IPS-NIHi11 (cell line): Measurements from ENCODE around the gene AFTPH.

Experiments used
- DNase-seq: peaks from one replicate; pipeline ENCODE4 v3.0.0; 2012; ENCODE audit warnings: mixed read lengths, low spot score

AFTPH gene

DNA sequence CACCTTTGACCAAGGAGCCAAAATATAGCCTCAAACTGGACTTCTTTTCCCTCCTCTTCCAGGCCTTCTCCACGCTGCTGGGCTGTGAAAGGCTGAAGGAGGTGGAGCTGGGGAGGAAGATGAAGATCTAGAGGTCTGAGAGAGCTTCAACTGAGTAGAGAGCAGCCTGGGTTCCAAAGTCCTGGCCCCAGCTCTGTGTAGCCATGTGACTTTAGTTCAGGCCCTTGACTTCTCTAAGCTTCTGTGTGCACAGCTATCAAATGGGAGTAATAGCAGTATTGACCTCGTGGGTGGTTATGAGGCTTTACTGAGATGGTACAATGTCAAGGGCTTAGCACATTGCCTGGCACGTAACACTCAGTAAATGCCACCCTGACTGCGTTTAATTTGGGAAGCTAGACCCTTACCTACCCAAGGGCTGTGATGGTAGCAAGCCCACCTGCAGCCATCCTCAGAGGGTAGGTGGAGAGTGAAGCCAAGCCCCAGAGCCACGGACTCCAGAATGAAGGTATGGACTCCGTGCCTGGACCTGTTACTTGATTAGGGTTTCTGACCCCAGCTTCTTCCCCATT, 91.2 kb downstream of the AFTPH start:
- no peak for DNase-seq

DNA sequence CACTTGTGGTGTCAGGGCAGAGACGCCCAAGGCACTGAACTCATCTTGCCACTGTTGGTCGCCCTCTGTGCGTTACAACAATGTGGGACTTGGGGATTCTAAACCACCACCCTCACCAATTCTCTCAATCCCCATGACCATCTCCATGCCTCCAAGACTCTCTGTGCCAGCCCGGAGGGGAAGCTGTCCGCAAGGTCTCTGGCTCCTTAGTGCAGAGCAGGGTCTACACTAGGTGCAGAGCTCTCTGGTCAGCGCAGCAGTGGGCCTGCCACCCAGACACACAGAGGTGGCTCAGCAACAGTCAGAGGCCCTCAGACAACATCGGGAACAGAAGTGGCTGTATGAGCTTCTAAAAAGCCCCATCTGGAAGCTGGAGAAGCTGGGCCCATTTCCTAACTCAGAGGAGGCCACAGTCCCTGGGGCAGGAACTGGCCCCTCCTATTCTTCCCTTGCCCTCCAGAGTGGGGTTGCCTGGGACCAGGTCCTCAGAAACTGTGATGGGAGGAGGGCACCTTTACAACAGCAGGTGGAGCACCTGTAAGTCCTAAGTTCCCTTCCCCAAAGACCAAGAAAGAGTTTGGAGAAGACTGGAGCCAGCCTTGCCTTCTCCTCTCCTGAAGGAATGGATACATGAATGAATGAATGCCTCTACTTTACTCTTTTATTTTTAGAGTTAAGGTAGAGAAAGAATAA, 91.9 kb downstream of the AFTPH start:
- no peak for DNase-seq

DNA sequence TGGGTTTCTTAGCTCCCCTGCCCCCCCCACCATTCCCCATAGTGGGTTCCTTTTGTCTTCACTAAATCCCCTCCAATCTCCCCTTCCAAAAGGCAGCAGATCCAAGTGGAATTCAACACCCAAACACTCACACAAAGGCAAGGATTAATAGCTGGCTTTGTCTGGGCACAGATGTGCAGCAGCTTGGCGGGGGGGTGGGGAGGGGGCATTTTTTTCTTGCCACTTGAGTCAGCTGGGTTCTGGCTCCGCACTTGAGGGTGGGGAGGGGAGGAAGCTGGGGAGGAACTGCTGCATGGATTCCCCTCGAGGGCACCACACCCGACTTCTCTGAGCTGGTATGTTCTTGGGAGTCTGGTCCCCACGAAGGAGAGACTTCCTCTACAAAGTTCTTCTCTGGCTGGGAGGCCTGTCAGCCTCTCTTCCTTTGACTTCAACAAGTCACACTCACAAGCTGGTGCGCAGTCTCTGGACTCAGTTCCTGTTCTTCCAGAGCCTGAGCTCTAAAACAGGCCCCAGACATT, 93.6 kb downstream of the AFTPH start:
- DNase-seq = no peak

DNA sequence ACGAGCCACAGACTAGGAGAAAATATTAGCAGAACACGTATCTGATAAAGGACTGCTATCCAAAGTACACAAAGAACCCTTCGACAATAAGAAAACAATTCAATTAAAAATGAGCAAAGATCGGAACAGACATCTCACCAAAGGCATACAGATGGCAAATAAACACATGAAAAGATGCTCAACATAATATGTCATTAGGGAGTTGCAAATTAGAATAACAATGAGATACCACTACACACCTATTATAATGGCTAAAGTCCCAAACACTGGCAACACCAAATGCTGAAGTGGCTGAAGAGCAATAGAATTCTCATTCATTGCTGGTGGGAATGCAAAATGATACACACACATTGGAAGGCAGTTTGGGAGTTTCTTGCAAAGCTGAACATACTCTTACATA, 96.5 kb downstream of the AFTPH start:
- DNase-seq = no peak

DNA sequence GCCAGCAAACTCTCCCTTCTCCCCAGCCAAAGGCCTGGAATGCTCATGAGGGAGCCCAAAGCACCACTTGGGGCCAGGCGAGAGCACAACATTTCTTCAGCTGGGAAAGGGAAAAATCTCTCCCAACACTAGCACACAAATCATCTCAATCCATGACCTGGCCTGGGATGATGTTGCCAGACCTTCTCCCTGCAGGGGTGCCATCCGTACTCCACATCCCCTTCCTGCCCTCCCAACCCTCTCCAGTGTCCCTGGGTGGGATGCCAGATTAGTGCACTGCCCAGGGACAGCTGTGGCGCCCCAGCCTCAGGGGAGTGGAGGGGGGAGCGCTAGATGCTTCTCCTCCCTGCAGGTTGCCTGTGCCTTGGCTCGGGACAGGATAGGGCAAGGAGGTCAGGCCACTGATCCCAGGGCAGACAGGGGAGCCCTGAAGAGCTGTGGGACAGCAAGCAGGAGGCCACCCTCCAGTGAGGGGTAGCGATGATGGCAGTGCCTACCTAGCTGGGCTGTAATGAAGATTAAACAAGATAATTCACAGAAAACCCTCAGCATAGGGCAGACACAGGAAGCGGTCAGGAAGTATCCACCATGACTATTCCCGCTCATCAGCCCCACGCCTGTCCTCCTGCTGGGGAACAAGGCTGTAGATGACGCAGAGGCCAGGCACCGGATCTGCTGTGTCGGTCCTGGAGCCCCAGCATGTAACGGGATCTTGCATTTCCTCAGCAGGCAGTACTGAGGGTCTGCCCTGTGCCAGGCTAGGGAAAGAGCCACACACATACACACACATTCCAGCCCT, 98.5 kb downstream of the AFTPH start:
- DNase-seq = no peak

DNA sequence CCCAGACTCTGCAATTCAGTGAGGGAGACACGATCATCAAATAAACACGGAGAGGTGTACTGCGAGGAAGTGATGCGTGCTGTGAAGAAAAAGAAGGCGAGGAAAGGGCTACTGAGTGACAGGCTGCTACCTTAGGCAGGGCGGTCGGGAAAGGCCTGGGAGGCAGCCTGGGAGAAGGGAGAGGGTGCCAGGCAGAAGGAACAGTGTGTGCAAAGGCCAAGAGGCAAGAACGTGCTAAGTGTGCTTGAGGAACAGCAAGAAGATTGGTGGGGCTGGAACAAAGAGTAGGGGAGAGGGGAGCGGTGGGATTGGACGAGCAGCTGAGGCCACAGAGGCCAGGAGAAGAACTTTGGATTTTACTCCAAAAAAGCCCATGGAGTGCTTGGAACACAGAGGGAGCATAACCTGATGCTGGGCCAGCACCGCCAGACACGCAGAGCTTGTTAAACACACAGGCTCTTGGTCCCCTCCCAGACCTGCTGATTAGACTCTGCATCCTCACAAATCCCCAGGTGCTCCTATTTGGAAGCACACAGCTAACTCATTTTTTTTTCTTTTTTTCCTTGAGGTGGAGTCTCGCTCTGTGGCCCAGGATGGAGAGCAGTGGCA, 99.2 kb downstream of the AFTPH start:
- no peak for DNase-seq

DNA sequence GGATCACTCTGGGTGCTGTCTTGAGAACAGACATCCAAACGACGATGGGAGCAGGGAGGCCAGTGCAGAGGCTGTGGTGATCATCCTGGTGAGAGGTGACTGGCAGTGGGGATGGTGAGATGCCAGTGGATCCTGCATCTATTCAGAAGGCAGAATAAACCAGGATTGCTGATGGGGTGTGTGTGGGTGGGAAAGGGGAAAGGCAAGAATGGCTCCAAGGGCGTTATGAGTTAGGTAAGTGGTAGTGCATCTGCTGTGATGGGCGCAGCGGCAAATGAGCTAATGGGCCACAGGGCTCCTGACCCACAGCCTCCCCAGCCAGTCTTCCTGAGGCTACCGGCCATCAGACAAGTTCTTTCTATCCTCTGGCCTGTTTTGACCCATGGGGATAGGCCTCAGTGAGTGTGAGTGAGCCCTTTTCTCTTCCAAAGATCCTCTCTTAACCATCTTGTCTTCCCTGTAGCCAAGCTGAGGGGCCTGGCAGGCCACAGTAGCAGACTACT, 100.0 kb downstream of the AFTPH start:
- DNase-seq = no peak

DNA sequence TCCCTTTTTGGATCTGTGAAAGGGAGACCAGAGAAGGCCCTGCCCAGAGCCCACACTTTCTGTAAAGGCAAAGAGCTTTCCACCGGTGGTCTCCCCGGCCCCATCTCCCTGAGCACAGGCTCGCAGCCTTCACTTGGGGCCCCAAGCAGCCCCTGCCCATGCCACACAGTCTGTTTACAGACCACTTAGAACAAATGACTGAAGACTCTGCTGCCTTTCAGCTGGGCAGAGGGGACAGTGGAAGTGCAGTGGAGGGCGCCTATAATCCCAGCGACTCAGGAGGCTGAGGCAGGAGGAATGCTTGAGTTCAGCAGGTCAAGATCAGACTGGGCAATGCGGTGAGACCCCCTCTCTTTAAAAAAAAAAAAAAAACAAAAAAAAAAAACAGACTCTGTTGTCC, 100.7 kb downstream of the AFTPH start:
- DNase-seq = no peak

DNA sequence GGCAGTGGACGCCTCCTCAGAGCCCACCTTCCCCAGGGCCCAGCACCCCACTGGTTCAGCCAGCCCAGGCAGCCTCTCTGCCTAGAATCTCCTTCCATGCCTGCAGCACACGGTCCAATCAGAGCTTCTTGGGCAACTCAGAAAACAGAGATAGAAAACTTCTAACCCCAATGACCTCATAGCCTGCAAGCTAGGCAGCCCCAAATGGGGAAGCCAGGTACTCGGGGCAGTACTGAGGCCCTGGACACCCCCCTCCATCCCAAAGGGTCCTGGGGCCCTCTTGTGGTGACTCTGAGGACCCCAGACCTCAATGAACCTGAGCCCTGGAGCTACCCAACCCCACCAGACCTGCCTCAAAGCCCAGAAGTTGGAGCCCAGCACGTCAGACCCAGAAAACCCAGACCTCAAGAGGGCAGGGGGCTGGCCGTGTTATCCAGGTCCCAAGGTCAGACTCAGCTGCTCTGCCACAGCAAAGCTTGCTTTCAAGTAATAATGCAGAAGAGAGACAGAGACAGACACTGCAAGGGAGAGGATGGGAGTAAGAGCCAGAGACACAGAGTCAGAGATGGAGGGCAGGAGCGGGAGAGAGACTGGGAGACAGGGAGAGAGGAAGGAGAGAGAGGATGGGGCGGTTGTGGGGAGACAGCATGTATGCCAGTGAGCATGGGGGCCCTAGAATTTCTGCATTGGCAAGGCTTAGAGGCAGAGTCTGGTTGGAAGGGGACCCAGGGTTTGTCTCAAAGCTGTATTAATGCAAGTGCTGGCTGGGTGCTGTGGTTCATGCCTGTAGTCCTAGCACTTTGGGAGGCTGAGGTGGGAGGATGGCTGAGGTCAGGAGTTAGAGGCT, 101.4 kb downstream of the AFTPH start:
- DNase-seq = peak; percentile 49

DNA sequence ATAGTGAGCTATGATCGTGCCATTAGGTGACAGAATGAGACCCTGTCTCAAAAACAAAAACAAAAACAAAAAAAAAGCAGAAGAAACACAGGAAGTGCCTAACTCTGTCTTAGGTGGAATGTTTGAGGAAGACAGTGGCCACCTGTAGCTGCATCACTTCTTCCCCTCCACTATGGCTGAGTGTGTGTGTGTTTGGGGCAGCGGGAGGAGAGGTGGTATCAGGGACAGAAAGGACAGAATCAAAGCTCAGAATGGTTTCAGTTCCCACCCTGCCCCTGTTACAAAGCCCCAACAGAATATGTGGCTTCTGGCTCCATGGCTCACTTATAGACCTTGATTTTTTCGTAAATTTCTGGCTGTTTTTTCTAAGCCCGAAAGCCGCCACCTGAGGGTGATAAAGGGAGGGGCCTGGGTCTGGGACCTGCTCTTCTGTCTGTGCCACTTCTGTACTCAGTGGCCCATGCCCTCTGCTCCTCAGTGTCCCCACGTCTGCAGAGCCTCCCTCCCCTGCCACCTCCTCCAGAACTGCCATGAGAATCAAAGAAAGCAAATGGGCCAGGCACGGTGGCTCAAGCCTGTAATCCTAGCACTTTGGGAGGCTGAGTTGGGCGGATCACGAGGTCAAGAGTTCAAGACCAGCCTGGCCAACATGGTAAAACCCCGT, 102.2 kb downstream of the AFTPH start:
- no peak for DNase-seq

DNA sequence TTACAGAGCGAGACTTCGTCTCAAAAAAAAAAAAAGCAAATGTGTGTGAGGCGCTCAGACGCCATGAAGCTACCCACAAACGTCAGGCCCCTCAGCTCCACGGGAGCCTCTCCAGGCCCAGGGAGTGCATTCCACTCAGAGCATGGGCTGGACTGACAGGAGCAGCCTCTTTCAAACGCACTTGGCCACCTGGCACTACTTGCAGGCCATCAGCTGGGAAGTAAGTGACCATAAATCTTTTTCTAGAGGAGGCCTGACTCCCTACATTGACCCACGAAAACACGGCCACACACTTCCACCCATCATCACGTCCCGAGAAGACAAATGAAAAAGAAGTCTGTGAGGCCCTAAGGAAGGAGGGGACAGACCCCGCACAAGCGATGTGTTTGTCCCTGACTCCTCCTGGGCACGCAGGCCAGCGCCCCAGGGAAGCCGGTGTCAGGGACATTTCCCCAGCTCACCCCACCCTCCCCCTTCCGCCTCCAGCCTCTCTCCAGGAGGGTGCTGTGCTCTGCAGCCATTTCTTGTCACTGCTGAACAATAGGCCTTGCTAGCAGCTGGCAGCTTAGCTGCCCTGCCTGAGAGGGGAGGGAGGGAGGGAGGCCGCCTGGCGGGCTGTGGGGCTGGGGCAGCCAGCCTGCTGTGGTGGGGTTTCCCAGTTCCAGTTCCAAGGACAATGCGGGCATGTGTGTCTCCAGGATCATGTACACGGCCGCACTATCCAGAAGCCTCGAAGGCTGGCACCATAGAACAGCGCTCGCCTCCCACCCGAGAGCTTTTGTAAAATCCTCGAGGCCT, 103.0 kb downstream of the AFTPH start:
- DNase-seq = peak; percentile 68

DNA sequence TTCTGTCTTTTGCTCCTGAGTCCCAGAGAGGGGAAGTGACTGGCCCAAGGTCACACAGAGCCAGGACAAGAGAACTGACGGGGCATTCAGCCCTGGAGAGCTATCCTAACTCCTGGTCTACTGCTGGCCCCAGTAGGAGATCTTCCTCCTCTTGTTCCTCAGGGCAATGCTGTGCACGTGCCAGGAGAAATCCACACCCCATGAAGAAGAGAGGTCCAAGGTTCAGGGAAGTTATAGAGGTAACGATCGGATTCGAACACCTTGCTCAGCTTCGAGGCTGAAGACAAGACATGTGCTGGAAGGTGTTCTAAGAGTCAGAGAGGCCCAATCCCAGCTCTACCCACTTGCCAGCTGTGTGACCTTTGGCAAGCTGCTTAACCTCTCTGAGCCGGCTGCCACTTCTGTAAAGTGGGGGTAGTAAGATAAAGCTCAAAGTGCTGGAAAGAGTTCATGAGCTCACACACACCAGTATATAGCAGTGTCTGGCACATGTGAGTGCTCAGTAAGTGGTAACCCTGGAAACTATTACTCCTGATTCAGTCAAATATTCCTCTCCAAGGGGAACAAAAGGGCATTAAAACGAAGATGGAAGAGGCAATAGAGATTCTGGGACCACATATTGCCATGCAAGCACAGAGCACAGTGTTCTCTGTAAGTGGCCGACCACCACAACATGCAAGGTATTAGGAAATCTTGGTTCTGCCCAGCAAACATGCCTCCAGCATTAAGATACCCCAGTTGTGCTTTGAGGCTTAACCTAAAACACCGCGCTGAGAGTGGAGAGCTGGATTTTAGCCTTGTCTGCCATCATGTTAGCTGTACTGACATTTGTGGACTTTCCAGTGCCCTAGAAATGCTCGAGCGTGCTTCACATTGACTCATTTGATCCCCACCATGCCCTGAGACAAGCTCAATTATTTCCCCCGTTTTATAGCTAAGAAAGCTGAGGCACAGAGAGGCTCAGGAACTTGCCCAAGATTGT, 104.0 kb downstream of the AFTPH start:
- DNase-seq = no peak

DNA sequence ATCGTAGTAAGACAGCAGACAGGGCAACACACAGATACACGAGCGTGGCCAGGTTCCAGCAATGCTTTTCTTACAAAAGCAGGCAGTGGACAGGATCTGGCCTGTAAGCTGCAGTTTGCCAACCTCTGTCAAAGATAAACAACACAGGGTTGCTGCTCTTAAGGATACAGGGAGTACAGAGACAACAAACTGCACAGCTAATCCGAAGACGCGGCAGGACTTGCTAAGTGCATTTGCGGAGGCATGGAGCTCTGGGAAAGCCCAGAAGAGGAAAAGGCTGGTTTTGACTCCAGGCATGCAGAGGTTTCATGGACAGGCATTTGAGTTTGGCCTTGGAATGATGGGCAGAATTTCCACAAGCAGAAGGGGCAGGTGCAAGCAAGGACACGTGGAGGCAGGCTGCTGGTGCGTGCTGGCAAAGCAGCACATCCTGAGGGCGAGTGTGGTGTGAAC, 105.2 kb downstream of the AFTPH start:
- no peak for DNase-seq

DNA sequence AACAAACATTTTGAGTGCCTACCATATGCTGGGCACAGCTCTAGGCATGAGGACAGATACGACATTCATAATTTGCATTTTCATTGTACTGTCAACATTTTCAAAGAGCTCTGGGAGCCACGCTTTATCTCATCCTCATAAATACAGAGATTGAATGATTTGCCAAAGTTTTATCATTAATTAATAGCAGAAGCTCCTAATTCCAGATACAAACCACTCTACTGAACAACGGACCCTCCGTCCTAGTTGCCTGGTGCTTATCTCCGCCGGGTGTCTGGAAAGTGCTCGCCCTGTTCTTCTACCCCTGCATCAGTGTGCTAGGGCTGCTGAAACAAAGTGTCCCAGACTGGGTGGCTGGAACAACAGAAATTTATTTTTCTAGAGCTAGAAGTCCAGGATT, 105.7 kb downstream of the AFTPH start:
- no peak for DNase-seq

DNA sequence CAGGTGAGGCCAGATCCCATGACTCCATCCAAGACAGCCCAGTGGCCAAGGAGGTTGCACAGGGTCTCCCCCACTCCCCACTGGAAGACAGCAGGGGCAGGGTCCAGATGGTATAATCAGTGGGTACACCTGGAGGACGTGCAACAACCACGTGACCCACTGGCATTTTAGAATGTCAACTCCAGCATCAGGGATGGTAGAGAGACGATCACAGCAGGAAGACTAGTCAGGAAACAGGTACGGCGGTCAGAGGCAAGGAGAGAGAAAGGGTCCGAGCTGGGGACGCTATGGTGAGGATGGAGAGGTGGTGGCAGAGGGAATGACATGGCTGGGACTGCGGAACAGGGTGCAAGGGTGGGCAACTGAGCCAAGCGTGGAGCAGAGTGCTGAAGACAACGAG, 106.6 kb downstream of the AFTPH start:
- no peak for DNase-seq

DNA sequence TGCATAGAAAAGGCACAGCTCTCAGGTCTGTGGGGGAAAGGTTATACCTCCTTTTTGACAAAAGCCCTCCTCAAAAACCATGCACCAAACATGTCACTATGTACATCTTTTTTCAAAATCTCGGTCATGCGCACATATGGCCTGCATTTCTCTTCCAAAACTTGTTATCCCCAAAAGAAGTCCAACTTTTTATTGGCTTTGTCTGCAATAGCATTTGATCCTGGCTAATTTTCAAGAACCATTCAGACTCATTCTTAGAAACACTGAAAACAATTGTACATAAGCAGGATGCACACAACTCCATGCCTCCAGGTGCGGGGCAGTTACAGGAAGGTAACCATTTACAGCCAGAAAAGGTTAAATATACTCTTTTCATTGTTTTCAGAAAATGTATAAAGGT, 107.6 kb downstream of the AFTPH start:
- DNase-seq = no peak

DNA sequence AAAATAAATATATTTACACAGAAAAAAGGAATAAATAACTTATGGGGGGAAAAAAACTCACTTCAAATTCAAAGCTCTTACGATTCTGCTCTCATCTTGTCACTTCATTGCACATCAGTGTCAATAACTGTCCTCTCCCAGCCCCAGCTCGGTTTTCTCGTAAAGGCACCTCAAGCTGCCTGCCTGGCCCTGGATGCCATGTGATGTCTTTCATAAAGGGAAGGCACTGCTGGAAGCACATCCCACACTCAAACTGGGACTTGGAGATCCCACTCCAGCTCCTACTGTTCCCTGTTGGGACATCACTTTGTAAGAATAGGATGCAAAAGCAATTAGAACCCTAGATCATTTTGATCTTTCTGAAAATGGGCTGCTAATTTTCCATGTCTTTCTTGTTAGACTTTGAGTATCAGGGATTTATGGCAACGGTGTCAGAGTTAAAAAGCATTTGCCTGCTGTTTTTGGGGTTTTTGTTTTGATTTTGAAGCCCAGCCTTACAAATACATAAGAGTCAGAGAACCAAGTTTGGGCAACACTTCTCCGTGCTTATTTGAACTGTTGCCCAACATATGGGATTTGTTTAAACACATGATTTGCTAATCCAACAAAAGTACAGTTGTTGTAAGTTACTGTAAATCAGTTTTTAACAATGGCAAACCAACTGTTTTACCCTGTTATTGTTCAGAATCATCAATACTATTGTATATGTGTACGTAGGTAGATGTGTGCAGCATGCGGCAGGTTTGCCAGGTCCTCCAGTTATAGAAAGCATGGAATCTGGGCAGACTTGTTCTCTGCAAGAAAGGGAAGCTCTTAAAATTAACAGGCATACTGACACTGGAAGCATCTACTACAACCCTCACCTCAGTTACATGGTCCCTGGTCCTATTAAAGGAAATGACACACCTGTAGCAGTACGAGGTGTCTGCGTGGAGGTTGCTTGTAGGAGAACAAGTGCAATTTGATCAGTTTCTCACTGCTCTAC, 109.0 kb downstream of the AFTPH start:
- no peak for DNase-seq
